Measurements from ENCODE around the gene PIP5K1C.

Gene PIP5K1C

DNA sequence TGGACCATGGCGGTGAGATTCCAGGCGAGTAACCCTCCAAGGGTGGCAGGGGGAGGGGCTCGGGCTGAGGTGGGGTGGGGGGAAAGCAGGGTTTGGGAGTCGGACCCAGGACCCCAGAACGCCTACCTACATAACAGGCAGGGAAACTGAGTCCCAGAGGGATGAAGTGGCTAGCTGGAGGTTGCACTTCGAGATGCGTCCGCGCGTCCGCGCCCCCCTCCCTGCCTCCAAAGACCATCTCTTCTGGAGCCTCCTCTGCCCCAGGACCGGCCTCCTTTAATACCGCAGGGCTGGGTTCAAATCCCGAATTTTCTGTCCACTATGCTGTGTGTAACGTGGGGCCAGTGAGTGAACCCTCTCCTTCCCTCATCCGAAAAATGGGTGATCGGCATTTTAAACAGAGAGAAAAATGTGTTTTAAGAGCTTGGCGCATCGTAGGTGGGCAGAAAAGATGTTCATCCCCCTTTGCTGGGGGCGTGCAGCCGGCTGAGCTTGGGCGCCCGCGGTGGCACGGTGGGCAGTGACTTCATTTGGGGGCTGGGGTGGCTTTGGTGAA, 21.7 kb upstream of the PIP5K1C start:
- DNase-seq (ENCODE audit: low read depth in 4 of 4, low spot score in 1 of 4) = no peak

DNA sequence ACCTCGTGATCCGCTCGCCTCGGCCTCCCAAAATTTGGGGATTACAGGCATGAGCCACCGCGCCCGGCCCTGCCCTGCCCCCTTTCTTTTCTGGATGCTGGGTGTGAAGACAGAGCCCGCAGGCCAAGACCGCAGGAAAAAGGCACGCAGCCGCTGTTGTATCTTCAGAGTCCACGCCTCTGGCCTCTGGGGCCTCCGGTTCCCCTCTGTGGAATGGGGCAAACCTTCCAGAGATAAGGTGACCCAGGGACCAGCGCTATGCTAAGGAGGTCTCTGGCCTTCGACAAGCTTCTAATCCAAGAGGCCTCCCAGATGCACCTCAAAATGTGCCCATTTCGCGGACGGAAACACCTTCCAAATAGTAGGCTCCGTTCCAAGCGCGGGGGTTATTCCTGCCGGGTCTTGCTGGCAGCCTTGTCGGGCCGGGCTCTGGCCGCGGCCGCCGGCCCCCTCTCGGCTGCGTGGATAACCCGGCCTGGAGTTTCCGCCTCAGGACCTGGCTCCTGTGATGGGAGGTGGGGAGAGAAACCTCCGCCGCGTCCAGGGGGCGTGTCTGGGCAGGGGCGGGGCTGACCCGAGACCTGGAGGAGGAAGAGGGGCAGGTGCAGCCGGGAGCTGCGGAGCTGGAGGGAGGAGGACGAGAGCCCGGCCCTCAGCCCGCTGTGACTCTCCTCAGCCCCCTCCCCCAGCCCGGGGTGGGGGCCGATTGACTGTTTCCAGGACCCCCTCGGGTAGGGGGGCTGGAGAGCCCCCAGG, 21.0 kb upstream of the PIP5K1C start:
- DNase-seq (ENCODE audit: low read depth in 4 of 4, low spot score in 1 of 4) = peak; percentile 71 to 83 (median 76)

DNA sequence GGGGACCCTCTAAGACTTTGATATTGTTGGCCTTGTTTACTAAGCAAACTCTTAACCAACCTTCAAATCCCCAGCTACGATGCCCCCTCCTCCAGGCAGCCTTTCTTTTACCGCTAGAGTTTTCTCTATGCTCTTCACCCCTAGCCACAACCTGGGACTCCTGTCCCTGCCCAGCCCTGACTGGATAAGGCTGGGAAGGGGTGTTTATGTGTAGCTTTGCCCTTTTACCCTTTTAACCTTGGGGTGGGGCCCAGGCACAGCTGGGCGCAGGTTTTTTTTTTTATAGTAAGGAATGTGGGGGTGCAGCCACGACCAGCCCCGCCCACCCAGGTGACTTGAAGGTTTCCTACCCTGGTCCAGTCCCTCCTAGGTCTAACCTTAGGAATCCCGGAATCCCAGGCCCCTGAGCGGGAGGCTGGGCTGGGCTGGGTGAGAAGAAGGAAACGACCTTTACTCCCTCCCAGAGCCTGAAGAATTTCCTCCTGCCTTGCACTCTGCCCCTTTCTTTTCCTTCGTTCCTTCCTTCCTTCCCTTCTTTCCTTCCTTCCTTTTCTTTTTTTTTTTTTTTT, 20.2 kb upstream of the PIP5K1C start:
- DNase-seq (ENCODE audit: low read depth in 4 of 4, low spot score in 1 of 4) = no peak

DNA sequence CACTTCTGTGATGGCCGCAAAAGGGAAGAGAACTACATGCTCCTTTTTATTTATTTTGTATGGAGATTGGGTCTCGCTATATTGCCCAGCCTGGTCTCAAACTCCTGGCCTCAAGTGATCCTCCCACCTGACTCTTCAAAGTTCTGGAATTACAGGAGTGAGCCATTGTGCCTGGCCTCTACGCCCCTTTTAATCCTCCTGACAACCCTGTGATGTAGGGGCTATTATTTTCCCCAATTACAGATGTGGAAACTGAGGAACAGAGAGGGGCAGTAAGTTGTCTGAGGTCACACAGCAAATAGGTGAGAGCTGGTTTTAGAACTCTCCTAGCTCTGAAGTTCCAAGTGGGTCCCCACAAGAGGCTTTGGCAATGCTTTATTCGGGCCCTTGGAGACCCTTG, 19.6 kb upstream of the PIP5K1C start:
- no peak for DNase-seq (ENCODE audit: low read depth in 4 of 4, low spot score in 1 of 4)

DNA sequence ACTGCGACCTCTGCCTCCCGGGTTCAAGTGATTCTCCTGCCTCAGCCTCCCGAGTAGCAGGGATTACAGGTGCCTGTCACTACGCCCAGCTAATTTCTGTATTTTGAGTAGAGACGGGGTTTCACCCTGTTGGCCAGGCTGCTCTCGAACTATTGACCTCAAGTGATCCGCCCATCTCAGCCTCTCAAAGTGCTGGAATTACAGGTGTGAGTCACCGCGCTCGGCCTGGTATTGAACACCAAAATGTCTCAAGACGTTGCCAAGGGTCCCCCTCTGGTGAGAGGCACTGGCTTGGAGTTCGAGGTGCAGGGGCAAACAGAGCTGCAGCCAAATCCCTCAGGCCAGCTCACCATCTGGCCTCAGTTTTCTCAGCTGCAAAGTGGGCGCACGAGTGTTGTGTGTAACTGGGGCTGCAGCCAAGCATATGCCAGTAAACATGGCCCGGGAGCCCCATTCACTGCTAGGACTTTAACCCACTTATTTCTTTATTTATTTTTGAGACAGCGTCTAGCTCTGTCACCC, 15.9 kb upstream of the PIP5K1C start:
- DNase-seq (ENCODE audit: low read depth in 4 of 4, low spot score in 1 of 4) = no peak

DNA sequence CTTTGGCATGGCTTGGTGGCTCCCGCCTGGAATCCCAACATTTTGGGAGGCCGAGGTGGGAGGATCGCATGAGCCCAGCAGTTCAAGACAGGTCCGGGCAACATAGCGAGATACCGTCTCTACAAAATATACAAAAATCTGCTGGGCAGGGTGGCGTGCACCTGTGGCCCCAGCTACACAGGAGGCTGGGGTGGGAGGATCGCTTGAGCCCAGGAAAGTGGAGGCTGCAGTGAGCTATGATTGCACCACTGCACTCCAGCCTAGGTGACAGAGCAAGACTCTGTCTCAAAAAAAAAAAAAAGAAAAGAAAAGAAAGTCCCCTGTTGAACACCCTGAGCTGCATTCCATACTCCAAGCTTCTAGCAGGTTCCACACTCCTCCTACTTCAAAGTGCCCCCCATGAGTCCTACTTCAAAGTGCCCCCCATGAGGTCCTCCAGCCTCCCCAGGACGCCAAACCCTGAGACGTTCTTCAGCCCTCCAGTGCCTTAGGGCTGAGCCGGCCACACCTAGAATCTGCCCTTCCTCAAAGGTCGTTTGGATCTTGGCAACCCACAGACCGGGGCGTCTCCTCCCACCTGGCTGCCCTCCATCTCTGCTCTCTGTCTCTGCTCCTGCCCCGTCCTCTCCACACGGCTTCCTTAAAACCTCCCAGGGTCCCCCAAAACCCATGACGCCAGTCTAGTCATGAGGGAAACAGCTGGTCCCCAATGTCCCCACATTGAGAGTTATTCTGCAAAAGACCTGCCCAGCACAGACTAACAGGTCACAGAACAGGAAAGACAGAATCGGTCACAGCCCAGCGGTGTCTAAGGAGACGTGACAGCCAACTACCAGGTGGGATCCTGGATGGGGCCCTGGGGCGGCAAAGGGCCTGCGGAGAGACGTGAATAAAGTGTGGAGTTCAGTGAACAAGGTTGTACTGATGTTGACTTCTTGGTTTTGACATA, 12.7 kb upstream of the PIP5K1C start:
- DNase-seq (ENCODE audit: low read depth in 4 of 4, low spot score in 1 of 4) = no peak

DNA sequence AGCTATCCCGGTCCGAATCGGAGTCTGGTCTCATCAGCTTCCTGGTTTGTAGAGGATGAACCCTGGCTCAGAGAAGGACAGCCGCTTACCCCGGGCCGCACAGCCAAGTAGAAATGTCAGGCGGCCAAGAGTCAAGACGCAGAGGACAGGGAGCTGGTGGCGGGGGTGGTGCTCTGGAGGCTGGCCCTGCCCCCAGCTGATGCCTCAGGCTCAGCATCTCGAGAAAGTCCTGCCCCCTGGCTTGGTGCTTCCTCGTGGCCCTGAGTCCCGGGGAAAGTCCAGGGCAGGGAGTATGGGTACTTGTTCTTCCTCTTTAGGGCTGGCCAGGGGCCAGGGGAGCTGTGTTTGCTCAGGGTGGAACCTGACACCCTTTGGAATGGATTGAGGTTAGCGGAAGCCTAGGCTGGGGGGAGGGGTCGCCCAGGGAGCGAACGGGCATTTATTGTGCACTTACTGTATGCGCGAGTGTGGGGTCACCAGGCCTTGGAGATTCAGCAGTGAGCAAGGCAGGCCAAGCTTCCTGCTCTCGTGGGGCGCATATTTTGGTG, 10.1 kb upstream of the PIP5K1C start:
- no peak for DNase-seq (ENCODE audit: low read depth in 4 of 4, low spot score in 1 of 4)

DNA sequence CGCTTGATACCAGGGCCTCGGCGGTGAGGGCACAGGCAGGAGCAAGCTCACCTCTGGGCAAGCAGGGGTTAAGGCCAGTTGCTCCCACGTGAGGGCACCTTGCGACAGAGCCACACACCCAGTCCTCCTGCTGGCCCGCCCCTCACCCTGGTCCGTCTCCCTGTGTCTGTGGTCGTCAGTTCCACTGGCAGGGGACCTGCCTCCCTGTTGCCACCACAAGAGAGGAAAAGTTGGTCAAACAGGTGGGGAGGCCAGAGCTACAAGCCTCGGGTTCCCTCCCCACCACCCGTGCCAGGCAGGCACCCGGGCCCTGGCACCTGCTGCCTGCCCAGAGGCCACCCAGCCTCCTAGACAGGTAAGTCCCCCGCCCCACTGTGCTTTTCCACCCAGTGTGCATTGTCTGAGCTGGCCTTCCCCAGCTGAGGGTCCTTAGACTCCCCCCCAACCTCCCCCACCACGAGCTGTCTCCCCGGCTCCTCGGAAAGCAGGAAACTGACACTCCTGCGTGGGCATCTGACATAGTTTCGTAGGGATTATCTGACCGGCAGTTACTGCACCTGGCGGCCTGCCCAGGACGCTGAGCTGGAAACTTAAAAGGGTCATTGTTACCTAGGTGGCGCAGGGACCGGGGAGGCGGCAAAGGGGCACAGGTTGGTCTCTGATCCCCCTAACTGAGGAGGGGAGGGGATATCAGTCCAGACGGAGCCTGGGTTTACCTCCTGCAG, 8.1 kb upstream of the PIP5K1C start, which contains the start of gene TJP3:
Gene TJP3 (plus strand): TSS at position 178 of the 725 bp plus-strand sequence. CDS start 20,049 bp downstream, outside the sequence.
- no peak for DNase-seq (ENCODE audit: low read depth in 4 of 4, low spot score in 1 of 4)

DNA sequence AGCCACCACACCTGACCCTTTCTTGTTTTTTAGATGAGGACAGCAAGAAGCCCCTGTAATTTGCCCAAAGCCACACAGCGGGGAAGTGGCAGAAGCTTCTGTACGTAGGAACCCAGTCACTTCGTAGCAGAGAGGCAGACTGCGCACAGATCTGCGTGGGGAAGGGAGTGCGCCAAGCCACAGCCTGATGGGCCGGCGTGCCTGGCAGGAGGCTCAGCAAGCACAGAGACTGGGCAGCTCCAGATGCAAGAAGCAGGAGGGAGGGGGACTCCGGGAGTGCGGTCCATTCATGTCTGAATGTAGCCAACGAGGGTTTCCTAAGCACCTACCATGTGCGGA, 7.6 kb upstream of the PIP5K1C start:
- no peak for DNase-seq (ENCODE audit: low read depth in 4 of 4, low spot score in 1 of 4)

DNA sequence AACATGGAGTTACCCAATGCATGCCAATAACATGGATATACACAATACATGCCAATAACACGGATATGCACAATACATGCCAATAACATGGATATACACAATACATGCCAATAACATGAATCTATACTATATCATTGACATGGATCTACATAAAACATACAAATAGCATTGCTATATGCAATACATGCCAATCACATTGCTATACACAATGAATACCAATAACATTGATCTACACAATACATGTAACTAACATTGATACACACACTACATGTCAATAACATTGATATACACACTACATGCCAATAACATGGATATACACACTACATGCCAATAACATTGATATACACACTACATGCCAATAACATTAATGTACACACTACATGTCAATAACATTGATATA, 932 bp upstream of the PIP5K1C start:
- no peak for DNase-seq (ENCODE audit: low read depth in 4 of 4, low spot score in 1 of 4)

DNA sequence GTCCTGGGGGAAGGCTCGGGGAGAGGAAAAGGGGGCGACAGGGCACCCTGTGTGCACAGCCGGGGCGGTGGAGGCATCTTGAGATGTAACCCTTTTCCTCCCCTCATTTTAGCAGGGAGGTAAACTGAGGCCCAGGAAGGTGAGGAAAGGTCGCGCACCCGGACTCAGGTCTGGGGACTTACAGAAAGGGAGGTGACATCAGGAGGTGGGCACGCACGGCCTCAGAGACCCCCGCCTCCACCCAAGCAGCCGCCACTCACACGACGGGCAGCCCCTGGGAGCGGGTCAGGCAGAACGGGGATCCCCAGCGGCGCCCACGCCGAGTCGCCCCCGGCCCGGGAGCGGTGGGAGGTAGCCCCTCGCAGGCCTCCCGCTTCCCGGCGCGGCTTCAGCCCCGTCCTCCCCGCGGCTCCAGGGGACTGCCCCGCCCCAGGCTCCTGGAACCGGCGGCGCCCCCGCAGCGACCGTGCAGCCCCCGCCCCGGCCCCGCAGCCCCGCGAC, 477 bp downstream of the PIP5K1C start:
- no peak for DNase-seq (ENCODE audit: low read depth in 4 of 4, low spot score in 1 of 4)

DNA sequence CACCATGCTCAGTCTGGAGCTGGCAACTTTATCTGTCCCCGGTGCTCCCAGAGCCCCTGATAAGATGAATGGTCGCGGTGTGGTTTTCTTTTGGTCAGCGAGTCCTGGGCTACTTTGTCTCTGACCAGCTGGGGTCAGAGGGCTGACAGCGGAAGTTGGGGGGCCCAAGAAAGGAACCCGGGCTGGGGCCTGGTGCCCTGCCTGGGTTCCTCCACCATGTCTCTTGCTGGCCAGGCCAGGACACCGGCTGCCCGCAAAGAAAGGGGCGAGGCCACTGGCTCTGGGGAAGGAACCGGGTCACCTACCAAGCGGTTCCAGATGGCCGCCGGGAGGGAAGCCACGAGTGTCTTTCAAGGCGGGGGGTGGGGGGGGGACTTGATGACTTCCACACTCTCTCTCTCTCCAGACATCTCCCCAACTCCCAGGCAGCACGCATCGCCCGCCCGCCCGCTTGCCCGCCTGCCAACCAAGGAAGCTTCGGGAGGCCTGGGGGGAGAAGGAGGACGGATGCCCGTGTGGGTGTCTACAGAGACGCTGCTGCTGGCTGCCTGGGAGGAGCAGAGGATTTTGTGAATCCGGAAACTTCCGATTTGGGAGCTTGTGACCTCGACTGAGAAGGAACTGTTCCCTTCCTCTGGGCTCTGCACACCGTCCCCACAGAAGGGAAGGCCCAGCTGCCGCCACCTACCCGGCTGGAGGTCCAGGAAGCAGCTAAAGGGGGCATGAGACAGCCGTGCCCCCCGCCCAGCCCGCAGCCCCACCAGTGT, 1.1 kb downstream of the PIP5K1C start:
- no peak for DNase-seq (ENCODE audit: low read depth in 4 of 4, low spot score in 1 of 4)

DNA sequence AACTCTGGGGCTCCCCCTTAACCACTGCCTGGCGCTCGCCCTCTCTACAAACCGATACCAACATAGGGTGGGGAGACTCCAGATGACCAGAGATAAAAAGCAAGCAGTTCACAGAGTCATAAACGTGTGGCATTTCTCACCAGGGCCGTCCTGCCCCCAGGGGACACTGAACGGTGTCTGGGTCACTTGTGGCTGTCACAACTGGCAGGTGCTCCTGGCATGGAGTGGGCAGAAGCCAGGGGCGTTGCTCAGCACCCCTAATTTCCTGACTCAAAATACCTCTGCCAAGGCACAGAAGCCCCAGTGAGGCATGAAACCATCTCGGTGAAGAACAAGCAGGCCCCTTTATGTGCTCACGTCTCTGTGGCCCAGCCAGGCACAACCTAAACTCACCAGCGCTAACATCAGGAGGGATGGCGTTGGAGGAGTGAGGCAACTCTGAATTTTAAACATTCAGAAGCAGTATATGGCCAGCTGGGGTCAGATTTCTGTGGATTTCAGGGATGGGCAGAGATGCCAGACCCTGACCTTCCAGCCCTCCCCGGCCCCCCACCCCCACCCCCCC, 1.8 kb downstream of the PIP5K1C start:
- DNase-seq (ENCODE audit: low read depth in 4 of 4, low spot score in 1 of 4) = no peak

DNA sequence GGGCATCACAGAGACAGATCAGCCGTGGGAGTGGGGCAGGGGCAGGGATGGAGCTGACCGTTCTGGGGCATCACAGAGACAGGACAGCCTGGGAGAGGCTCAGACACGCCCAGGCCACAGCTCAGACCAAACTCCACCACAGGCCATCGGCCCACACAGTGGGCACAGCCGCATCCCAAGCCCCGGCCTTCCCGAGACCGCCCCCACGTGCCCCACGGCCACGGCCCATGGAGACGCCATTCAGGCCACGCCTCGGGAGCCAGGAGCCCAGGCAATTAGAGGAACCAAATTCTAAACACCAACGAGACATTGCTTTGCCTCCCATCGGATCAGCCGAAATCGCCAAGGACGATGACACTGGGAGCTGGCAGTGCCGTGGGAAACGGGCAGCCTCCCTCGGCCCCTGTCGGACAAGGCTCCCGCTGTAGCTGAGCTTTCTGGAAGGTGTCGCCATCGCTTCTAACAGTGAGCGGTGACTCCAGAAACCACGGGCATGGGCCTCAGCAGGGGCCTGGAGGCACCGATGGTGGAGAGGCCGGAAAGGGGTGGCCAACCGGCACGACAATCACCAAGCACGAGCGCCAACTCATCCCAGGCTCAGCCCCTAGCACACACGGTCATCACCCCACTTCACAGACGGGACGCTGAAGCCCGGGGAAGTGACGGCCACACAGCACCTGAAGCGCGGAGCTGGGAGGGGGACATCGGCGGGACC, 2.4 kb downstream of the PIP5K1C start:
- no peak for DNase-seq (ENCODE audit: low read depth in 4 of 4, low spot score in 1 of 4)

DNA sequence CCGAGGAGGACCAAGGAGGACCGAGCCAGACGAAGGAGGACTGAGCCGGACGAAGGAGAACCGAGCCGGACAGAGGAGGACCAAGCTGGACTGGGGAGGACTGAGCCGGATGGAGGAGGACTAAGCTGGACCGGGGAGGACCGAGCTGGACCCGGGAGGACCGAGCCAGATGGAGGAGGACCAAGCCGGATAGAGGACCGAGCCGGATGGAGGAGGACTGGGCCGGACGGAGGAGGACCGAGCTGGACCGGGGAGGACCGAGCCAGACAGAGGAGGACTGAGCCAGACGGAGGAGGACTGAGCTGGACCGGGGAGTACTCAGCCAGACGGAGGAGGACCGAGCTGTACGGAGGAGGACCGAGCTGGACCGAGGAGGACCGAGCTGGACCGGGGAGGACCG, 3.2 kb downstream of the PIP5K1C start:
- DNase-seq (ENCODE audit: low read depth in 4 of 4, low spot score in 1 of 4) = no peak

DNA sequence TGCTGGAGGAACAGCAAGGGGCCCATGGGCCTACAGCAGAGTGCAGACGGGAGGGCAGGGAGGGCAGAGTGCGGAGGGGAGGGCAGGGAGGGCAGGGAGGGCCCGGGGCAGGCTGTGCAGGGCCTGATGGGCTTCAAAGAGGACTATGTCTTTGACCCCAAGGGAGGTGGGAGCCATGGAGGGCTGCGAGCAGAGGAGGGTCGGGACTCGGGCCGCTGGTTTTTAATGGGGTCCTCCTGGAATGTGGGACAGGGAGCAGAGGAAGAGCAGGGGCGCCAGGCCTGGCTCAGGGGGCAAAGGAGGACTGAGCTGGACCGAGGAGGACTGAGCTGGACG, 3.6 kb downstream of the PIP5K1C start:
- DNase-seq (ENCODE audit: low read depth in 4 of 4, low spot score in 1 of 4) = no peak

DNA sequence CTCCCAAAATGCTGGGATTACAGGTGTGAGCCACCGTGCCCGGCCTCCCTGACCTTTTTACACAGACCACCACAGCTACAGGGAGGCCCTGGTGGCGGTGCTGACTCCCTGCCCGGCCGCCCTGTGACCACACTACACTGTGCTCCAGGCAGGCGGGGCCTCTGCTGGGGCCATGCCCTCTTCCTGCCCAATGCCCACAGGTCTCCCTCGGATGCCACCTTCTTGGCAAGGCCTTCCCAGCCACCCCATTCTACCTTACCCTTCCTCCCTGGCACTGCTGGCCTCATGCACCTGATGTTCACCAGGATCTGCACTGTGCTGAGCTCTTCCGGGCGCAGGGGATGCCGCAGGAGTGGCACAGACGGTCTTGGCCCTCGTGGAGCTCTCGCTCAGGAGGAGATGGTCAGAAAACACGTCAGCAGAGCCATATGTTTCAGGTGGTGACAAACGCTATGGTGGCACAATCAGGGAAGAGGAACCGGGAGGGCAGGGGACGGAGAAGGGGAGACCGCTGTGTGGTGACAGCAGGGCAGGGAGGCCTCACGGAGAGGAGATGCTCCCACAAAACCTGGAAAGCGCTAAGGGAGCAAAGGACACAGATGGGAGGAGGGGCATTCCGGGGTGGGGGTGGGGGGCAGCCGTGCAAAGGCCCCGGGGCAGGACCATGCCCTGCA, 4.1 kb downstream of the PIP5K1C start:
- DNase-seq (ENCODE audit: low read depth in 4 of 4, low spot score in 1 of 4) = no peak

DNA sequence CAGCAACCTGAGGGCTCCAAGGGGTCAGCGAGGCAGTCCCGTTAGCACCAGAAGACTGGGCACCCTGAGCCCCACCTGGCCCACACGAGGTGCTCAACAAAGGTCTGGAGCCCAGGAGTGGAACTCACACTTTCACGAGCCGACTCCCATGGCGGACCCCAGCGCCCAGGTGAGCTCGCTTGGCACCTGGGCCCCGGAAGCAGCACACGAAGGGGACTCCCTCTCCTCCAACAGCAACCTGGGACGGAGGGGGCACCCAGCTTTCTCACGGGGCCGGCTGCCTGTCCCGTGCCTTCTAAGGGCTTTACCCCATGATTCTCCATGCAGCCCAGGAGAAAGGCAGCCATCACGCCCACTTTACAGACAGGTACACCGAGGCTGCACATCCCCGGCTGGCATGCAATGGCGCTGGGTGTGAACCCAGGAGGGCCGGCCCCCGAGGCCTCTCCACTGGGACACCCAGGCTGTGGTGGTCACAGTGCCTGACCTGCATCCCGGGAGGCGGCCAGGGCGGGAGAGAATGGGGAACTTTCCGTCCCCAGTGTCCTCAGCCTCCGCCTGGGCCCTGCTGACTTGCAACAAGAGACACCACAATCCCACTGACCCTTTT, 5.0 kb downstream of the PIP5K1C start:
- DNase-seq (ENCODE audit: low read depth in 4 of 4, low spot score in 1 of 4) = no peak
